Glomerular endothelial cell (primary cell): ENCODE measurements around the gene SMURF1. TPM values are rescaled to one million over a fixed set of nuclear protein-coding genes. Genes with fewer than 3 reads are reported as not detected.

Experiments used
- DNase-seq: peaks from one replicate; pipeline ENCODE4 v3.0.0-alpha.2; 2011; ENCODE audit warnings: low read depth, low spot score; ENCODE audit errors: extremely low read depth
- total RNA-seq: library from RNA; depleted of rRNA; stranded (reverse); fragments of >200 nt; gene quantifications from 2 replicates; pipeline ENCODE4 v1.2.3, GENCODE V29; 2015

The SMURF1 gene
- total RNA-seq, 1 donor from 2014 or later: 25.0 TPM

DNA sequence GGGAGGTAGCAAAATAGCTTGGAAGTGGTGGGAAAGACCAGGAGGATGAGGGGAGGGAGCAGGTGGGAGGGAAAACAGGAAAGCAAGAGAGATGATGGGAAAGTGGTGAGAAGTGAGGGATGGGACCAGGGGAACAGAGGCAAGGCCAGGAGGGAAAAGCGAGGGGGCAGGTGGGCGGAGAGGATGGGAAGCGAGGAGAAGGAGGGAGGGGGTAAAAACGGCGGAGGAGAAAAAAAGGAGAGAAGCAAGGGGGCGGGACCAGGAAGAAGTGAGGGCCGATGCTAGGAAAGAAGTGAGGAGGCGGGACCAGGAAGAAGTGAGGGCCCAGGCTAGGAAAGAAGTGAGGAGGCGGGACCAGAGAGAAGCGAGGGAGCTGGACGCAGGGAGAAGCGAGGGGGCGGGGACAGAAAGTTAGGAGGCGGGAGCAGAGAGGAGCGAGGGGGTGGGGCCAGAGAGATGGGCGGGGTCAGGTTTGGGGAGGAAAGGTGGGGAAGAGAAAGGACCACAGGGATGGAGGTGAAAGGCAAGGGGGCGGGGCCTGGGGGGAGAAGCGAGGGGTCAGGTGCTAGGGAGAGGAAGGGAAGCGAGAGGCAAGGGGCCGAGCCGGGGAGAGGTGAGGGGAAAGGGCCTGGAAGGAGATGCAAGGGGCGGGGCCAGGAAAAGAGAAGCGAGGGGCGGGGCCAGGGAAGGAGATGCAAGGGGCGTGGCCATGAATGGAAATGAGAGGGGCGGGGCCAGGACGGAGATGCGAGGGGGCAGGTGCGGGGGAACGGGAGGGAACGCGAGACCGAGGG lies 984 bp downstream of the SMURF1 start:
- DNase-seq: peak; percentile 45

- DNase-seq: no peak
Observed at GRCh38 chr7:99141841-99142726, 1.8 kb downstream of the SMURF1 start.

GRCh38 chr7:99141334-99141733 lies 2.6 kb downstream of the SMURF1 start:
- DNase-seq: no peak

- no peak for DNase-seq
Observed at GRCh38 chr7:99140813-99141212, 3.1 kb downstream of the SMURF1 start.

DNA sequence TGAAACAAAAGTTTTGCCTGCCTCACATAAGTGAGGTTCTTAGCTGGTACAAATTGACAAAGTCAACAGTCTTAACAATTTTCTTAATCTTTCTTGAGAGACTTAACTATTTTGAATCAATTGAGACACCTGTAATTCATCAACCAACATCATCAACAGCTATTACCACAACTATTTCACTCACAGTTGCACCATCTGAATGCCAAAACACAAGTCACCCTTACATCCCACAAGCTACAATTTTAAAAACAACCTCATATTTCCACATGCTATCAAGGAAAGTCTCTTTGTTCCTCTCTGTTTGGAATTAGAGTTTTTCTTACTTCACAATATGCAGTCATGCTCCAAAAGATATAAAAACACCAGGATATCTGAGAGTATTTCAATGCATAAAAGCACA lies 4.9 kb downstream of the SMURF1 start:
- DNase-seq: no peak

GRCh38 chr7:99137411-99138180 lies 6.3 kb downstream of the SMURF1 start:
- DNase-seq: no peak

DNA sequence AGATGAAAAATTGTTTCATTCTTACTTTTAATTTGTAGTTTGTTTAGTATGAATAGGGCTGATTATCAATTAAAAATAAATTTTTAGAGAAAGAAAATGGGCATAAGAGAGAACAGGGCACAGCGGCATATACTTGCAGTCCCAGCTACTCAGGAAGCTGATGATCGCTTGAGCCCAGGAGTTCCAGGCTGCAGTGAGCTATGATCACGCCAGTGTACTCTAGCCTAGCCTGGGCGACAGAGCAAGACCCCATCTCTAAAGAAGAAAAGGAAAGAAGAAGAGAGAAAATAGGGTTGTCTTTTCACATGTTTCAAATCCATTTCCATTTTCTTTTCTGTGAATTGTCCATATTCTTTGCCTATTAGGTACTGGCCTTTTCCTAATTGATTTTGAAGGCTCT lies 8.0 kb downstream of the SMURF1 start:
- no peak for DNase-seq

DNA sequence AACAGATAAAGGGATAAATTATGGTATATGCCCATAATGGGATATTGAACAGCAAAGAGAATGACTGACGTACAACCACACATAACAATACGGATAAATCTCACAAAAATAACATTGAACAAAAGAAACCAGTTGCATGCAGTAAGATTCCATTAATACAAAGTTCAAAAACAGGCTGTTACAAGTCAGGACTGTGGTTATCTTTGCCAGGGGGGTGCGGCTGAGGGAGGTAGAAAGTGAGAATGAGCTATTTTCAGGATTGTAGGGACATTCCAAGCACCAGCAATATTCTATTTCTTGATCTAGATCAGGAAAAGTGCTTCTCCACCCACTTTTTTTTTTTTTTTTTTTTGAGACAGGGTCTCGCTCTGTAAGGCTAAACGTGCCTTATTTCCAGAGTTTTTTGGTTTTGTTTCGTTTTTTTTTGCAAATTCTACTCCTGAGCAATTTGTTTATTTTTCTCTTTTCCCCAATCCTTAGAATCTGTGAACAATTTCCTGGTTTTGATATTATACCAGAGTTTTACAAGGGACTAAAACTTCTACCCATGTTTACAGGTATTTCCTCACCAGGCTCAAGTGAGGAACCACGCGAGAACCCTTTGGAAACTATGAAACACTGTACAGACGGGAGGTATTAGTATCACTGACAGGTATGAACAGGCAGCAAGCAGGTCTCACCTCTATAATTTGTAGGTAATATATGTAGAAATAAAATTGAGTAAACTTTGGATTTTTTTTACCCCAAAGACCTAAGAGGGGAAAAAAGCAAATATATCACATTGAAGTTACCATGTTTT lies 9.9 kb downstream of the SMURF1 start:
- DNase-seq: no peak

- DNase-seq: no peak
Observed at GRCh38 chr7:99132595-99133321, 11.2 kb downstream of the SMURF1 start.

DNA sequence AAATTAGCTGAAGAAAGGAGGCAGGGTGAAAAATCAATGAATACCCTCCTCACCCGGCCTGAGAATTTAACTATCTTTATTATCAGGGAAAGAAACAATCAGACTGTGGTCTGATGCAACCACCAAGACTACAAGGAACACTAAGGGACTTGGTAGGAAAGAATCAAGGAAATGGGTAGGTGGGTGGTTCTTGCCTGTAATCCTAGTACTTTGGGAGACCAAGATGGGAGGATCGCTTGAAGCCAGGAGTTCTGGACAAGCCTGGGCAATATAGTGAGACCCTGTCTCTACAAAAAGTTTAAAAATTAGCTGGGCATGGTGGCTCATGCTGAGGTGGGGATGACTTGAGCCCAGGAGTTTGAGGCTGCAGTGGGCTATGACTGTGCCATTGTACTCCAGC lies 12.6 kb downstream of the SMURF1 start:
- no peak for DNase-seq

- DNase-seq: no peak
Observed at GRCh38 chr7:99129536-99129935, 14.4 kb downstream of the SMURF1 start.

- no peak for DNase-seq
Observed at GRCh38 chr7:99129001-99129400, 14.9 kb downstream of the SMURF1 start.

DNA sequence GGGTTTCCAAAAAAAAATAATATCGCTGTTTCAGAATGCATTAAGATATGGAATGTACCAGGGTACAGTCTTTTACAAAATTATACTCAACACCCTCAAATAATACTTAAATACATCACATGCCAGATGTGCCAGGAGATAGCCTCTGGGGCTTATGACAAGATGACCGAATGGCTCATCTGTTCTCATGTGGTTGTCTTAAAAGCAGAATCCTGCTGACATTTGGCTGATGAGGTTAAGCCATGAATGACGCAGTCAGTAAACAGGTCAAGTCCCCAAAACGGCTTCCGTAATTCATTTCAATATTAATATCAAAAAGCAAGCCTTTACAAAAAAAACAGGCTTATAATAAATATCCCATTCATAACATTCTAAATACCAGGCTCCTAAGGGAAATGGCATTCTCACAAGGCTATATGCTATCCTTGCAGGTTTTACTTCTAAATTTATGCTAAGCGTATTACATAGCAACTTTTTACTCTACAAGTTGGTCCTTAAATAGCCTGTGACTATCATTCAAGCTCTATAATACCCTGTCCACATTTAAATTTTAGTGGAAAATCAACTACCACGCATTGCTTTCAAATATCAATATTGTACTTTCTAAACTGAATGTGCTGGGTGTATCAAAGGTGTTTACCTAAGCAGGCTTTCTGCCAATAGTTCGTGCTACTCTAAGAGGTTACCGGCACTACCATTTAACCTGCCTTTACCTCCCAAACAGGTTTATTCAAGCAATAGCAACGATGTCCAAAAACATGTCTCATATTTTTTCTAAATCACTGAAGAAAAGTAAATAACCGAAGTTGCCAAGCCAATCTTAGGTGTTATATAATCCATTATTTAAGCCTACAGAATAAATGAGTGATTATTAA lies 15.6 kb downstream of the SMURF1 start:
- DNase-seq: no peak

GRCh38 chr7:99127636-99128035 lies 16.3 kb downstream of the SMURF1 start:
- DNase-seq: no peak

DNA sequence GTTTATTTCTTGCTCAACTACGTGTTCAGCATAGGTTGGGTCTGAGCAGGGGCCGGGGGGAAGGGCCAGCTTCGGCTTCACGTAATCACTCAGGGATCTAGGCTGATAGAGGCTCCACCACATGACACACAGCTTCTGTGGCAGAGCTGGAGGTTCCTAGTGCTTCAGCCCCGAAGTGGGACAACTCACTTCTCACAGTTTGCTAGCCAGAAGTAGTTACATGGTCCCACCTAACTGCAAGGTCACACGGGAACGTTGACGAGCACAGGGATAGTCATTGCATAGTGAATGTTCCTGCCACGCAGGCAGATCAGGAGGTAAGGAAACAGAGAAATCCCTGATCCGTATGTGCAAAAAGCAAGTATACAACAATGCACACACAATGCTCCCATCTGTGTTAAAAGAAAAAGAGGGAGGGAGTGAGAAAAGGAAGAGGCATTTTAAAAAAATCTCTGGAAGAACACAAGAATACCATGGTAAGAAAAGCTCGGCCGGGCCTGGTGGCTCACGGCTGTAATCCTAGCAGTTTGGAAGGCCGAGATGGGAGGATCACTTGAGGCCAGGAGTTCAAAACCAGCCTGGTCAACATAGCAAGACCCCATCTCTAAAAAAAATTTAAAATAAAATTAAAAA lies 16.9 kb downstream of the SMURF1 start:
- no peak for DNase-seq

- no peak for DNase-seq
Observed at GRCh38 chr7:99125505-99125865, 18.4 kb downstream of the SMURF1 start.

DNA sequence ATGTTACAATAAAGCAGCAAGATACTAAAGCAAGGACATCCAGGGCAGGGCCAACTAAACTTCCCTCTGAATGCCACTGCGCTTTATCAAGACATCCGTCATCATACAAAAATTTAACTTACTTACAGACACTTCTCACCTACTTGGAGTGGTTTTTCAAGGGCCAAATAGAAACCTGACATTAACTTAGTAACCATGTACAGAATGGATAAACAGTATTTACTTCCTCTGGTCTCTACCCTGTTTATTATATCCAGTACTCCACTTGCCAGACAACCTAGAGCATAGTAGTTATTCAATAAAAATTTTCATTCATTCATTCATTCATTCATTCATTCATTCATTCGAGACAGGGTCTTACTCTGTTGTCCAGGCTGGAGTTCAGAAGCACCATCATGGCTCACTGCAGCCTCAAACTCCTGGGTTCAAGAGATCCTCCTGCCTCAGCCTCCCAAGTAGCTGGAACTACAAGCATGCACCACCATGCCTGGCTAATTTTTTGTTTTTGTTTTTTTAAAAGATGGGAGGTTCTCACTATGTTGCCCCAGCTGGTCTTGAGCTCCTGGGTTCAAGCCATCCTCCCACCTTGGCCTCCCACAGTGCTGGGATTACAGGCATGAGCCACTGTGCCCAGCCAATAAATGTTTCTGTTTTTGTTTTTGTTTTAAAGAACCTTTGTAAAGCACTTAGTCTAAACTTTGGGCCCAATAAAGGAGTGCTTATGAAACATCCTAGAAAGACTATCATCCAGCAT lies 19.0 kb downstream of the SMURF1 start:
- no peak for DNase-seq

- no peak for DNase-seq
Observed at GRCh38 chr7:99124236-99124635, 19.7 kb downstream of the SMURF1 start.
